B cell (primary cell): ENCODE results near the gene RBP3.

Source experiments
- EZH2 ChIP-seq: IDR thresholded peaks from 2 replicates; pipeline ENCODE4 v1.6.1; 2012; ENCODE audit warnings: borderline replicate concordance, low read depth, mild to moderate bottlenecking, moderate library complexity, low read length; ENCODE audit not compliant: insufficient read depth, poor library complexity, severe bottlenecking
- TF ChIP-seq, protein P1 (sequence below): fragments of 200-600 bp; IDR thresholded peaks from one replicate; pipeline ENCODE4 v1.8.0; 2022; ENCODE audit warnings: antibody characterized with exemption, mild to moderate bottlenecking

DNA sequence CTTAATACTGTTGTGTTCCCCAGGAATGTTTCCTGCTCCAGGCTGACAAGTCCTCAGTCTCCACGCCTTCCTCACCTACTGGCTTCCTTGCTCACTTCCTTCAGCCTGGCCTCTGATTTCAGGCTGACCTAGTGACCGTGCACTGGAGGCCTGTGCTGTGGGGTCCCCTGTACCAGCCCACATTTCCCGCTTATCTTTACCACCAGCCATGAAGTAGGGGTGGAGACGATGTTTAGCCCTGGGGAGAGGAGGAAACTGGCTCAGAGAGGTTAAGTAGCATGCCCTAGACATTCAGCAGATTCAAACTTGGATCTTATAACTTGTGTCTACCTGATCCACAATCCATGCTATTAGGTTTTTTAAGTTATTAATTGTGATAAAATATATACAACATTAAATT, 40.7 kb downstream of the RBP3 start:
- TF ChIP-seq, protein P1, sequence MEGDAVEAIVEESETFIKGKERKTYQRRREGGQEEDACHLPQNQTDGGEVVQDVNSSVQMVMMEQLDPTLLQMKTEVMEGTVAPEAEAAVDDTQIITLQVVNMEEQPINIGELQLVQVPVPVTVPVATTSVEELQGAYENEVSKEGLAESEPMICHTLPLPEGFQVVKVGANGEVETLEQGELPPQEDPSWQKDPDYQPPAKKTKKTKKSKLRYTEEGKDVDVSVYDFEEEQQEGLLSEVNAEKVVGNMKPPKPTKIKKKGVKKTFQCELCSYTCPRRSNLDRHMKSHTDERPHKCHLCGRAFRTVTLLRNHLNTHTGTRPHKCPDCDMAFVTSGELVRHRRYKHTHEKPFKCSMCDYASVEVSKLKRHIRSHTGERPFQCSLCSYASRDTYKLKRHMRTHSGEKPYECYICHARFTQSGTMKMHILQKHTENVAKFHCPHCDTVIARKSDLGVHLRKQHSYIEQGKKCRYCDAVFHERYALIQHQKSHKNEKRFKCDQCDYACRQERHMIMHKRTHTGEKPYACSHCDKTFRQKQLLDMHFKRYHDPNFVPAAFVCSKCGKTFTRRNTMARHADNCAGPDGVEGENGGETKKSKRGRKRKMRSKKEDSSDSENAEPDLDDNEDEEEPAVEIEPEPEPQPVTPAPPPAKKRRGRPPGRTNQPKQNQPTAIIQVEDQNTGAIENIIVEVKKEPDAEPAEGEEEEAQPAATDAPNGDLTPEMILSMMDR: no peak
- no peak for TF ChIP-seq EZH2
